ENCODE measurements around the gene GGT6.

- TF ChIP-seq CTCF (tag by site-specific recombination; IDR thresholded peaks at IDR 0.05) = no peak
- no peak for TF ChIP-seq PRDM4 (tag by site-specific recombination; IDR thresholded peaks at IDR 0.05)
- no peak for TF ChIP-seq ZNF558 (tag by site-specific recombination; IDR thresholded peaks at IDR 0.05)
Measured at GRCh38 chr17:4551796-4552525, 8.4 kb downstream of the GGT6 start.

Measured in HEK293 (cell line).